Measurements from ENCODE around the gene SHOC1.
"Not testable (repeated sequence)": the region's sequence is repeated elsewhere in the genome, so short reads cannot be mapped to it uniquely, and the experiment has no call there.

The SHOC1 gene

DNA sequence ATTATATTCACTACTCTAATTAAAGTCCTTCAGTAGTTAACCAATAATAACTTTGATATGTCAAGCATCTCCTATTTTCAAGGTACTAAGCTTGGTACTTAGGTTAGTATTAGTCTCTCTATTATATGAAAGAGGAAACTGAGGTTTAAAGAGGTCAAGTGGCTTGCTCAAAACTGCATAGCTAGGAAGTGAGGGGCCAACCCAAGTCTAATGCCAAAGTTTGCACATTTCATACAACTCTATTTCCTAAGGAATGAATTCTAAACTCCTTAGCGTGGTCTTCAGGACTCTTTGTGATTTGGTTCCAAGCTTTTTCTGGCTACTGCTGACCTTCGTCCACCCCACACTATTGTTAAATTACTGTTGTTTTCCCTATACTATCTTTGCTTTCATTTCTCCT is 9.9 kb upstream of the SHOC1 start:
- no peak for DNase-seq

DNA sequence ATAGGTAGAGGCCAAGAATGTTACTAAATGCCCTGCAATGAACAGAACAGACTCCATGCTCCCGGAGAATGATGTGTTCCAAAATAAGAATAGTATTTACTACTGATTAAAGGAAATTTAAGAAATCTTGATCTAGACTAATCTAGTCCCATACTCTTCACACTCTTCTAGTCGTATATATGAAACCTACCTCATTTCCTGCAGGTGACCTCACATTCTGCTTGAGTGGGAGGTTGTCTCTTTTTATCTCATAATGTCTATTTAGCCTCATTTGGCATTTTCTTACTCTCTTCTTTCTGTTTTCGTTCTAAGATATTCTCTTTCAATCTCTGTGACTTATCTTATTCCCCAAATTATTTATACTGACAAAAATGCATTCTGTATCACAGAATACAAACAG is 9.2 kb upstream of the SHOC1 start:
- DNase-seq, result no peak

DNA sequence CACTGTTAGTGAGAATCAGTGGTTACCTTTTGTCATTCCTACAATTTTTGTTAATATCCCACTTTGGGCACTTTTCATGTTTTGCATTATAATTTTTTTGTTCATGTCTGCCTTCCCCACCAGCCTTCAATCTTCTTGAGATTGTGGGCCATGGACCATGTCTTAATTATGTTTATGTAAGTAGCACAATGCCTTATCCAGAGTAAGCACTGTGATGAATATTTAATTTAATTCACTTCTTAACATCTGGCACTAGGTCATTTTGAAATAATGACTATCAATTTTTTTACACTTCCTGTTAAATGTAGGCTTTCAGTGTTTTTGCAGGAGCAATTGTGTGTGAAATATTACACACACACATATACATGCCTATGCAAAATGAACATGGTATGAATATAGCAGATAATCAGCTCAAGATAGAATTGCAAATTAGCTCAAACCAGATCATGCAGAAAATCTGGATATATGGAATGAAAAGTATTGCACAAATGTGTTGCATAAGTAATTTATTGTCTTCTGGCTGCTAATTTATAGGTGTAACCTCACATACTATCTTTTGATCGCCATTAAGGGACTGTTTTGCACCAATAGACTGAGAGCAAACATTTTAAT is 5.3 kb upstream of the SHOC1 start:
- no peak for DNase-seq

DNA sequence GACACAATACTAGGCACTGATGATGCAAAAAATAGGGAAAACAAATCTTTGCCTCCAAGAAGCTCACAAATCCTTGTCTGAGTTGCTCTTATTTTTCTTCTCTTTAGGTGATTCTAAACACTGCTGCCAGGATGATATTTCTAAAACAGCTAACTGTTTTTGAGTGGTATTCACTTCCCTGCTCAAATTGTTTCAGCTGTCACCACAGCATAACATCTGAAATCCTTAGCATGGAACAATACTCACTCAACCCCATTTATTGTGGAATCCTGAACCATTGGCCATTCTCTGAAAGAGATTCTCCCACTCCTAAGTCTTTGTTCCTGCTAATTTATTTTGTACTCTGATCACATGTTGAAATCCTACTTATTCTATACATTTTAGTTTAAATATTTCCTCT is 4.8 kb upstream of the SHOC1 start:
- DNase-seq, result no peak

DNA sequence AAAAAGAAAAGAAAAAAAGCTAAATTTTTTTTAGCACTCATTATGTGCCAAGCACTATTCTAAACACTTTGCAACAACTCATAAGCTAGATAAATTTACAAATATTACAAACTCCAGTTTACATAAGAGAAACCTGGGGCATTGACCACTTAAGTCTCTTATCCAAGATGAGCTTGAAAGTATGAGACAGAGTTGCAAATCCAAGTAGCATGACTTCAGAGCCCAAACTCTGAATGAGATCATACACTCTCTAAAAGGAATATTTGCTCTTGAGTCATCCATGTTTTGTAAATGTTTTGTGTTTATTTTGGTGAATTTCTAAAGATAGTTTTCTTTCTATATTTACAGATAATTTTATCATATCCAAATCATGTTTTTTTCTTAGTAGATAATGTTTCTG is 4.0 kb upstream of the SHOC1 start:
- no peak for DNase-seq

DNA sequence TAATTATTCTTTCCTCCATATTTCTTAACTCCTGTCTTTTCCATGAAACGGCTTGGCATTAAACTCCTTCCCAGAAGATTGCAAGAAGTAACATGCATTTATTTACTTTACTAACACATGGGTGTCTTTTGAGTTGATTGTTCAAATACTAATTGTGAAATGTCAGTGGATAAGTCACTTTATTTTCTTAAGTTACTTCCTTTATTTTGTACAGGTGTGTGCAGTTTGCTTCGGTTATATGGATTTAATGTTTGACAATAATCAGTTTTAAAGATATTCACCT is 761 bp upstream of the SHOC1 start:
- DNase-seq, result no peak

DNA sequence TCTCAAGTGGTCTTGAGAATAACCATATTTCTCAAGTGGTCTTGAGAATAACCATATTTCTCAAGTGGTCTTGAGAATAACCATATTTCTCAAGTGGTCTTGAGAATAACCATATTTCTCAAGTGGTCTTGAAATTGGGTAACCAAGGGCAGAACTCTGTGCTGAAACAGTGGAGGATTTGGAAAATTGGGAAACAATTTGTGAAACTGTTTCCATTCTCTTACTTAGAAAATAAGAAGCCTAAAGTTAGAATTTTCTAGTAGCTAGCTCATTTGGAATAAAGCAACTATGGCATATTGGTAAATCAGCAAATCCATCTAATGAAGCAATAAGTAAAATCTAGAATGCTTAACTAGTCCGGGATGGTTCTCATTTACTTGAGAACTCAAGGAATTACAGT is 2.9 kb downstream of the SHOC1 start:
- not testable (repeated sequence) for DNase-seq

DNA sequence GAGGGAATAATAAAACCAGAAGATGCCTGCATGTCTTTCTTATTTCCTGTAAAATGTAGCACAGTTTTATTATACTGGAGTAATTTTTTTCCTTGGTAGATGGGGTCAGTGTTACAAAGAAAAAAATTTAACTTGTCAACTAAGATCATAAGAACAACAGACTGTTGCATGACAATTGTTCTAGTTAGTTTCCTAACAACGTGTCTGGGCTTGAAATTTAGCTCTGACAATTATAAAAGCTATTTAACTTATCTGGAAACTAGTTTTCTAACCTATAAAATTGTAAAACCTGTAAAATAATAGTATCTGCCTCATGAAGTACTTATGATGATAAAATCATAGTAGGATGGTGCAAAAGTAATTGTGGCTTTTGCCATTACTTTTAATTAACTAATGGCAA is 4.9 kb downstream of the SHOC1 start:
- DNase-seq, result no peak

DNA sequence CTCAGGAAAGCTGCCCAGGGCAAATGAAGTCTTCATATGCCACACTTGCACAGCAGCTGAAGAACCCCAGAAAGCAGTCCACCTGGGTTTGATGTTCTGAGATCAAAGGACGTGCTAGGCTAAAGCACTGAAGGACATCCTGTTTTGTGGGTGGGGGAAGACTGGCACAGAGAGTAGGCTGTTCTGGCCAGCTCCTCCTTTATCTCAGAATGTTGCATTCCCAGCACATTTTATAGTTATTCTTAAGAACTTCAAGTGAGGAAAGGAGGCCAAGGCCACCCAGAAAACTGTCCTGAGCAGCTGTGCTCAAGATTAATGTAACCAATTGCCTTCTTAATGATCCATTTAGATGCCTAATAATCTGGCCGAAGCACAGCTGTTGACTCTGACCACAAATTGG is 10.9 kb downstream of the SHOC1 start:
- DNase-seq, result no peak

DNA sequence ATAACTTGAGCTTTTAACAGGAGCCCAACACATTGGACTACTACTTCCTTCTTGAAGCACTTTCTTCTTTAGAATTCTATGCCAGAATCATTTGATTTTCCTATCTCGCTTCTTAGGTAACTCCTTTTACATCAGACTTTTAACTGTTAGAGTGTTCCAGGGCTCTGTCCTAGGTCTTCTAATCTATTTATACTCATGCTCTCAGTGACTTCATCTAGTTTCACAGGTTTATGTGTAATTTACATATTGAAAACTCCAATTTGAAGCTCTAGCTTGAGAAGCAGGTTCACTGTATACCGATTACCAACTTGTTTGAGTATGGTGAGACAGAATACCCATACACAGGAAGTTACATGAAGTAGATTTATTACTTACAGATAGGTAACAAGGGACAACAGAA is 11.3 kb downstream of the SHOC1 start:
- no peak for DNase-seq

DNA sequence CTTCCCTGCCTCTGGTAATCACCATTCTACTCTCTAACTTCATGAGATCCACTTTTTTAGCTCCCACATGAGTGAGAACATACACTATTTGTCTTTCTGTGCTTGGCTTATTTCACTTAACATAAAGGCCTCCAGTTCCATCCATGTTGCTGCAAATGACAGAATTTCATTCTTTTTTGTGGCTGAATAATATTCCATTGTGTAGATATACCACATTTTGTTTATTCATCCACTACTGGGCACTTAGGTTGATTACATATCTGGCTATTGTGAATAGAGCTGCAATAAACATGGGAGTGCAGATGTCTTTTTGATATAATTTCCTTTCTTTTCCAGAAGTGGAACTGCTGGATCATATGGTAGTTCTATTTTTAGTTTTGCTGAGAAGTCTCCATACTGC is 28.7 kb downstream of the SHOC1 start:
- no peak for DNase-seq

DNA sequence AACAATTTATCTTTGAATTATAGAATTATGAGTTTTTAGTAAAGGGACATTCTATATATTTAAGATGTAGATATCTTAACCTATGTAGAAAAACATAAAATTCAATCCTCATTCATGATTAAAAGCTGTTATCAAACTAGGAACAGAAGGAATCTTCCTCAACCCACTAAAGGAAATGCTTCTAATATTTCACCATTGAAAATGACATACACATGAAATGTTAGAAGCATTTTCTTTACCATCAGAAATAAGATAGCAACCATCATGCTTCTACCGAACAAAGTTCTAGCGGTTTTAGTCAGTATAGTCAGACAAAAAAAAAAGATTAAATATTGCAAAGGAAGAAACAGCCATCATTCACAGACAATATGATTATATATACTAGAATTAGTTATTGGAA is 32.2 kb downstream of the SHOC1 start:
- no peak for DNase-seq

DNA sequence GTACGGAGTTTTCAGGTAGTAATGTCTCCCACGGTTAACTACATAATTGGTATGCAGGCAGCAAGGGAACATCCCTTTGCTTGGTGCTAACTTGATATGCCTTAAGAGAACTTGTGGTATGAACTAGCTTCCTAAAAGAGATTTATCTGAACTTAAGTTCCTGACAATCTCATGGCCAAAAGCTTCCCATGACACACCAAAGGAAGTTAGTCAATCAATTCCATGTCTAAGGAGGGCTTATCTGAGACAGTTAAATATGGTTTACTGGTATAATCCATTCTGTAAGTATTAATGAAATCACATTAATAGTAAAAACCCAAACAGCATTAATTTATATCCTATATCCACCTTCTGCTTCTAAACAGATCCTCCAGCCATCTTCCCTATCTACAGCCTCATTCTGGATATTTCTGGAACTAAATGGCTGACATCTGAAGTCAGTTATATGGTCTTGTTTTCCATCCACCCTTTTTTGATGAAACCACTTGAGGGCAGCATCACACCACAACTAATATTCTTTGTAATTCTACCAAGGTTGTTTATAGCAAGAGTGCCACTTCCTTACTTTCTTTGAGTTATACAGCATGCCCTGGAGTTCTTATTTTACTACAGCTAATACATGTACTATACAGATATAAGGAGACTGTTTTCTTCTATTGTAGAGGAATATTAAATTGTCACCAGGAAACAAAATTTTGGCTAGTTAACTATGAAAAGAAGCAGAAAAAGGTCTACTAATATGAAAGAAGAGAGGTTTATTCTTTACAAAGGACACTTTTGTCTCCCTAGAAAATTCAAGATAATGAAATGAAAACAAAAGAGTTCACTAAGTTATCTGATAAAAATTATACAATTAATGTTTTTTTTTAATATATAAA is 34.7 kb downstream of the SHOC1 start:
- DNase-seq, result peak; percentile 68

DNA sequence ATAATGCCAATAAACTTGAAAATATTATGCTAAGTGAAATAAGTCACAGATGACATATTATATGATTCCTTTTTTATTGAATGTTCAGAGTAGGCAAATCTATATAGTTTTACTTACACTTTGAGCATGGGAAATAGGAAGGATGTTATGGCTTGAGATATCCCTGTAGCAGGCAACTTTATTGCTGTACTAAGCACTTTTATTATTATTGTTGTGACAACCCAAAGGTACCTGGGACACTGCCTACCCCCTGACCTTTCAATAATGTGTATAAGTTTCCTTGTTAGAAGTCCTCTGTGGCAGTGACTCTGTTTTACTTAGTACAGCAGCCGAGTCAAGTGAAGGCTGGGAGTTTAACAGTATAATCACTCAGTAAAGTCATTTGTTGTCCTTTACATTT is 39.9 kb downstream of the SHOC1 start:
- DNase-seq, result no peak

DNA sequence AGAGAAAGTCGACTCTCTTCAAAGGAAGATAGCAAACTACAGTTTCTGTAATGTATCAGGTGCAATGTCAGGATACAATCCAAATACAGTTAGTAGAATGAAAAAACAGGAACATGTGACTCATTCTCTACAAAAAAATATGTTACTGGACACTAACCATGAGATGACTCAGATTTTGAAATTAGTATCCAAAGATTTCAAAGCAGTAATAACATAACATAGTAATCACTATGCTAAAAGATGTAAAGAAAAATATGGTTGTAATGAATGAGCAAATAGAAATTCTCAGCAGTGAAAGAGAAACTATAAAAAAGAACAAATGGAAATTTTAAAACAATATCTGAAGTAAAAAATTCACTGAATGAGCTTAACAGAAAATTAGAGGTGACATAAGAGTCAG is 42.3 kb downstream of the SHOC1 start:
- no peak for DNase-seq
